ENCODE measurements around the gene APMAP.

APMAP gene, protein sequence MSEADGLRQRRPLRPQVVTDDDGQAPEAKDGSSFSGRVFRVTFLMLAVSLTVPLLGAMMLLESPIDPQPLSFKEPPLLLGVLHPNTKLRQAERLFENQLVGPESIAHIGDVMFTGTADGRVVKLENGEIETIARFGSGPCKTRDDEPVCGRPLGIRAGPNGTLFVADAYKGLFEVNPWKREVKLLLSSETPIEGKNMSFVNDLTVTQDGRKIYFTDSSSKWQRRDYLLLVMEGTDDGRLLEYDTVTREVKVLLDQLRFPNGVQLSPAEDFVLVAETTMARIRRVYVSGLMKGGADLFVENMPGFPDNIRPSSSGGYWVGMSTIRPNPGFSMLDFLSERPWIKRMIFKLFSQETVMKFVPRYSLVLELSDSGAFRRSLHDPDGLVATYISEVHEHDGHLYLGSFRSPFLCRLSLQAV

DNA sequence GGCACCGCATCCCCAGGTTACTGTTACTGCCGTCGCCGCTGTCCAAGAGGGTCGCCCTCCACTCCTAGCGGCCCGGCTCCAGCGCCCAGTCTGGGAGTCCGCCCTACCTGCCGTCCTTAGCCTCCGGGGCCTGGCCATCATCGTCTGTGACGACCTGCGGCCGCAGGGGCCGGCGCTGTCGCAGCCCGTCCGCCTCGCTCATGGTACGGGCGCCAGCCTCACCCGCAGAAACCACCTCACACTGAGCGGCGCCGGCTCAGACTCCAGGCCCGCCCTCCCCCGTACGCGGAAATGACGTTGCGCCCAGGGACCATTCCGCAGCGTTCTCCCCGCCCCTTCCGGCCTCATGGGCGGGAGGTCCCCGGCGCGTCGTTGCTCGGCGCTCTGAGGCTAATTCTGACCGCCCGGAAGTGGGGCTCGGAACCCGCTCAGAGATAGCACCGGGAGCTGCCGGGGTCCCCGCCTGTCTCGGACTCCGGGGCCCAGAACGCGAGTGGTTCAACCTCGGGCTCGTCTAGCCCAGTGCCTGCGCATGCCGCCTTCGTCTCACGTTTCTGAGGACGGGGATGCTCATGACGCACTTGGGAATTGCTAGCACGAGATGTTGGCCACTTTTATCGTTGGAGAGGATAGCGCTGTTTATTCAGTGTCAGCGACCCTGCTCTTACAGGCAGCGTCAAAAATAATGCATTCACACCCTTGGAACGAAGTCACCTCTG, at the start of gene APMAP:
Gene APMAP (minus strand): TSS at position 265 of the 719 bp plus-strand sequence. CDS start 63 bp downstream, at position 202.
- peak; percentile 96 to 97 for ATAC-seq

DNA sequence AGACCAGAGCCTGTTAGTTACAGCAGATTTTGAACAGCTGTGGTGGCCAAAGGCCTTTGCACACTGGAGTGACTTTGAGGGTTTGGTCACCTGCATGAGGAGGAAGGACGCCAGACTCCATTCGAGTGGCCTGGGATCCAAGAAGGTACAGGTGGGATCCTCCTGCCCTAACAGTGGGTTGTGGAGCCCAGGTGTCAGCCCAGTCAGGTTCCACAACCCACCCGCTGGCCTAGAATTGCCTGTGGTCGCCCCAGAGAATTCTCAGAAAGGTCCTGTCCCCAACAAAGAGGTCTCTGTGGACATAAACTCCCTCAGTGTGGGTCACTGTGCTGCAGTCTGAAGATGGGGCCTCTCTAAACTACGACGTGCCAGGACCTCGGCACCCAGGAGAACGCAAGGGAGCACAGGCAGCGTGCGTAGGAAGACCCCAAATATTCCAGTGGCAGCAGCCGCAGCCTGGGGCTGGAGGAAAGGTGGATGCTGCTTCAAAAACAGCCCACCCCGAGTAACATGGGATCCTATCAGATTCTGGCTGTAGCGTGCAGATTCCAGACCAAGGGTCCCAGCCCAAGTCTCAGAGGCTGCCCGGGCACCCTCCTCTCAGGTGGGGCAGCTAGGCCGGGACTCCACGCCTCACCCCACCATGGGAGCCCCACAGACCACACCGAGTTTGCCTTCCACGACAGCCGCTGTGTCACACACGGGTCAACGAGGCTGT, 49.4 kb upstream of the APMAP start:
- ATAC-seq, result no peak

DNA sequence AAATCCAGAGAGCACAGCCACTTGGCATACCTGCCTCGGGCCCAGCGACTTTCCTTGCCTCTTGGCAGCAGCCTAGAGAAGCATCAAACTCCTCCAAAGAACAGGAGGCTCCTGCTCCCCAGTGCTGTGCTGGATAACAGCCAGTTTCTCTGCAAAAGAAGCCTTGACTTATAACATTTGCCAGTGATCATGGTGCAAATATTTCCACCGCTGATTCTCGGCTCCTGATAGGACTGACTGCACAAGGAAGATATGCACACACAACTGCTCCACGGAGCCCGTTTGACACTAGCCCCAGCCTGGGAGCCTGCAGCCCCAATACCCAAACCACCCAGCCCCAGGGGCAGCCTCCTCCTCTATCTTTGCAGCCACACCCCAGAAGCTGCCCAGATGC, 47.9 kb upstream of the APMAP start:
- no peak for ATAC-seq

DNA sequence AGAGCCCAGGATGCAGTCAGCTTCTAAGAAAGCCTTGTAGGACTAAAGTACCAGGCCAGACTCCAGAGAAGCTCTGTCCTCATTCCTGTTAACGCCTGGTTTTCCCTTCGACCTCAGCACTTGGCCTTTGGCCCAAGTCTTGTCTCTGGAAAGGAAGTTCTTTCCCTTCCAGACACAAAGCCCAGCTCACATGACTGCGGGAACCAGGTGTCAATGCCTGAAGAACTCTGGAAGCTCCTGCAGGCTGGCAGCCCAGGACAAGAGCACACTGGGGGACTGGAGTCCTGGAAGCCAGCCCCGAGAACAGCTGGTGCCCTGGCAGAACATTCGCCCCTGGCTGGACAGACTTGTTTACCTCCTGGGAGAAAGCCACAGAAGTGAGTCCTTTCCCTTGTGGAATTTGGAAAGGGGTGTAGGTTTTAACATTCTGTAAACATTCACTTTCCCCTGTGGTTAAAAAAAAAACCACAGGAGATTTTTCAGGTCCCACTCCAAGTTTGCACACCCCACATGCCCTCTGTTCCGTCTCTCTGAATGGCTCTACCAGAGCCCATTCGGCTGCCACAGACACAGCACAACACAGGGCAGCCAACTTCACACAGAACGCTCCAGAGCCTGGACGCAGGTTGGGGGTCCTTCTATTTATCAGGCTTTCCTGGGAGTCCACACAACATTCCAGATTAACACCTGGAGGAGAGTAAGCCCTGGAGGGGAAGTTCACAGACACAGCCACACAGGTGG, 47.3 kb upstream of the APMAP start:
- no peak for ATAC-seq

DNA sequence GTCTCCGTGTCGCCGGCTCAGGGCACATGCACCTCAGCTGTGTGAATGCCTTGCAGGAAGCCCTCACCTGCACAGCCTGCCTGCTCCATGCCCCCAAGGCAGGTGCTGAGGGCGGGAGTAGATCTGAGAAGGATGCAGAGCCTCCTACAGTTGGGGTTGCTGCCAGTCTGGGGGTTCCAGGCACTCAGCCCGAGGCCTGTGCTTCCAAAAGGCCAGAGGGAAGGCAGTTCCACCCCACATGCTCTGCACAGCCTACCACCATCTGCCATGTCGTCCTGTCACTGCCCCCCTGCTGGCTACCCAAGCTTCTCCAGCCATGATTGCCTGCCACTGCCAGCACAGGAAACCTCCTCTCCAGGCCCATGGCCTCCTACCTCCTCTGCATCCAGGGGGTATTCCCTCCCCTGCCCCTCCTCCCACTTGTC, 46.1 kb upstream of the APMAP start:
- no peak for ATAC-seq

DNA sequence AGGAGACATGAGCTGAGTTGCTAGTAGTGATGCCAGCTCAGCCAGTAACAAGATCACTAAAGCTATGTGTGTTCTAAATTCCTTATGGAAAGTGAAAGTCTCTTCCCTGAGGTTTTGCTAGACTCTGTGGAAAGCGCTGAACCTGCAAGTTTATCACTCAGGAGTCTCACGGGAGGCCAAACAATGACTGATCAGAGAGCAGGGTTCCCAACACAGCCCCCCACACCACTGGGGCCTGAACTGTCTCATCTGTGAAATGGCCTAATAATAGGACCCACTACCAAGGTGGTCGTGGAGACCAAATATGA, 45.5 kb upstream of the APMAP start:
- ATAC-seq, result peak in 1 of 2 donors; percentile 31

DNA sequence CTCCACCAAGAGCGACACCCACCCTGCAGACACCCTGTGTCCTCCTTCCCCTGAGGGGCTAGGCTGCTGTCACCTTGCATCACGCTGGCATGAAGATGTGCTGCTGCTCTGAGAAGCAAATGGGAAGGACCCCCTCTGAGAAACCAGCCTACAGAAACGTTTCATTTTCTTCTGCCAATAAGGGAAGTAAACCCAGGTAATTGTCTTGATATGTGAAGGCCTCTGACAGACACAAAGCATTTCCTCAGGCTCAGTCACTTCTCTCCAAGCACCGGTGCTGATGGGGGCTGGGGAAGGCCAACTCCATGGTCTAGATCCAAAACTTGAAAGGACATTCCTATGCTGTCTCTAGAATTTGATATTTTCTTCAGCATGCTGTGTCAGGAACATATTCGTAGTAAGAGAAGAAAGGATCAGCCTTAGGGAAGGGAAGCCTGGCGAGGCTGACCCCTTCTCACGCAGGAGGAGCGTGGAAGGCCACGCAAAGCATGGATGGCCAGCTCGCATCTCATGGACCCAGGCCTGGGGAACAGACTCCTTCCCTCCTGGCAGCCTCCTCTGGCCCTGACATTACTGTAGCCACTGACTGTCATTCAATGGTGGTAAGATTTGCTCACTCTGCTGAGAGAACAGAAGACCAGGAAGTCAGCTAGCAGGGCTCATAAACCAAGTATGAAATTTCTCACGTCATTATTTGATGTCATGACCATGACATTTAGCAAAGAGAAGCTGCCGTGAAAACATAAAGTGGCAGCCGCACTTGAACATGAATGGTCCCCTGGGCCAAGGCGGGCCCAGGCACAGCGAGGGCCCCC, 44.9 kb upstream of the APMAP start:
- ATAC-seq, result peak in 1 of 2 donors; percentile 25

DNA sequence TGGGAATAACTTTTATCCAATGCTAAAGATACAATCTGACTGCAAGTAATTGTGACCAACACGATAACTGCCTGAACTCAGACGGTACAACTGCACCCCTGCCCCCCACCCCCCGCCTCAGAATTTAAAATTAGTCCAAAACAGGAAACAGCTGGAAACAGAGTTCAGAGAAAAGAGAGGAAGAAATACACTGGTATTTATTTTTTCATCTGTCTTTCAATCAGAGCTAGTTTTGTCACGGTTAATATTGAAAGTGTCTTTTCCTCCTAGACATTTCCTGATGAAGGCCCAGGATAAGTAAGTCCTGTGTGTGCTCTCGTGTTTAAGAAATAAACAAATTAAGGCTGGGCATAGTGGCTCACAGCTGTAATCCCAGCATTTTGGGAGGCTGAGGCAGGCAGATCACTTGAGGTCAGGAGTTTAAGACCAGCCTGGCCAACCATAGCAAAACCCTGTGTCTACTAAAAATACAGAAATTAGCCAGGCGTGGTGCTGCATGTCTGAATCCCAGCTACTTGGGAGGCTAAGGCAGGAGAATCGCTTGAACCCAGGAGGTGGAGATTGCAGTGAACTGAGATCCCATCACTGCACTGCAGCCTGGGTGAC, 43.9 kb upstream of the APMAP start:
- no peak for ATAC-seq

DNA sequence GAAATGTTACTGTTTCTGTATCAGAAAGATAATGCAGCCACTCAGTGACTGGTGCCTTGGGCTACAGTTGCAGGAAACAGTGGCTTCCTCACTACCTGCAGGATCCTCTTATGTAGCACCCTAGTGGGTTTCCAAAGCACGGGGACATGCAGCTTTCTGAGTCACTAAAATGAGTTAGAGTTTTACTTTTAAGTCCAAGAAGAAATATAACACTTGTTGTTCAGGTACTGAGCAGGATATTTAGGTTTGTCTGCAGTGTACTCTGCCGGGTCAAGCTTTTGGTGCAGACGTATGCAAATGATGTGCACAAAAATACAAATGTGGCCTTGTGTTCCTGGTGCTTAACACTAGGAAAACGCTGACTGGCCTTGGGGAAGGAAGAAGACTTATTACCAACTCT, 43.4 kb upstream of the APMAP start:
- peak in 1 of 2 donors; percentile 49 for ATAC-seq

DNA sequence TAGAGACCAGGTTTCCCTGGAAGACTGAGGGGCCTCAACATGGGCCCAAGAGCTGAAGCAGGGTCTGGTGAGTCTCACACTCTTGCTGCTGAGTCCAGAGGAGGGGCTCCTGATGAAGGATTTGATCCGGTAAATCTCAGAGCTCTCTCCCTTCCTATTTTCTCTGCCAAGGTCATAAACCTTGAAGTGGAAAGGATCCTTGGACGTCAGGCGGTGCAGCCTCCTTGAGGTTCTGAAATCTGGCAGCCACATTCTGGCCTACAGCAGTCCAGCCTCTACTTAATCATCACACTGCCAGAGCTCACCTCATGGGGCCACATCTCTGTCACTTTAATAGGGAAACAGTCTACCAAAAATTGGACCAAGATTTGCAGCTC, 41.4 kb upstream of the APMAP start:
- no peak for ATAC-seq

DNA sequence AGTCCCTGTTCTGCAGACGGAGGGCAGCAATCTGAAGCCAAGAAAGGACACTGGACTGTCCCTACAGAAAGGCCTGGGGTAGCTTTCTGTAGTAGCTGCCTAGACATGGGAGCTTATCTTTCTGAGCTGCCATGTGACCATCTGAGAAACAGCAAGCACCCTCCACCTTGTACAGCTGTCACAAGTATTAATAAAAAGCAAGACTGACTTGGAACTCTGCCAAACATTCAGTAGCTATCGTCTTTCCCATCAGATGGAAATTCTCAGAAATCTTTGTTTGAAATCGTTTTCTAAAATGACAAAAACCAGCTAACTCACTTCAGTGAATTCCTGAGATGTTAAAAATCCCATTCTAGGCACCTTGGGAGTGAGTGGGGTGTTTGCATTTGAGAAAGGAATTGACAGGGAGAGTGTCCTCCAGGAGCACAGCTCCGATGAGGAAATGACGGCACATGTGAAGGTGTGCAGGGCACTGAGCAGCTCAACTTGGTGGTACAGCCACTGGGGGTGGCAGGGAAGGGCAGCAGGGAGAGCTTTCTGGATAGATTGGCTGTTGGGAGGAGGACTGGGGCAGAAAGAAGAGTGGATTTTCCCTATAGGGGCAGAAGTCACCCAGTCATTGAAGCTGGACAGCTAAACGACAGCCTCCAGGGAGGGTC, 40.8 kb upstream of the APMAP start:
- no peak for ATAC-seq

DNA sequence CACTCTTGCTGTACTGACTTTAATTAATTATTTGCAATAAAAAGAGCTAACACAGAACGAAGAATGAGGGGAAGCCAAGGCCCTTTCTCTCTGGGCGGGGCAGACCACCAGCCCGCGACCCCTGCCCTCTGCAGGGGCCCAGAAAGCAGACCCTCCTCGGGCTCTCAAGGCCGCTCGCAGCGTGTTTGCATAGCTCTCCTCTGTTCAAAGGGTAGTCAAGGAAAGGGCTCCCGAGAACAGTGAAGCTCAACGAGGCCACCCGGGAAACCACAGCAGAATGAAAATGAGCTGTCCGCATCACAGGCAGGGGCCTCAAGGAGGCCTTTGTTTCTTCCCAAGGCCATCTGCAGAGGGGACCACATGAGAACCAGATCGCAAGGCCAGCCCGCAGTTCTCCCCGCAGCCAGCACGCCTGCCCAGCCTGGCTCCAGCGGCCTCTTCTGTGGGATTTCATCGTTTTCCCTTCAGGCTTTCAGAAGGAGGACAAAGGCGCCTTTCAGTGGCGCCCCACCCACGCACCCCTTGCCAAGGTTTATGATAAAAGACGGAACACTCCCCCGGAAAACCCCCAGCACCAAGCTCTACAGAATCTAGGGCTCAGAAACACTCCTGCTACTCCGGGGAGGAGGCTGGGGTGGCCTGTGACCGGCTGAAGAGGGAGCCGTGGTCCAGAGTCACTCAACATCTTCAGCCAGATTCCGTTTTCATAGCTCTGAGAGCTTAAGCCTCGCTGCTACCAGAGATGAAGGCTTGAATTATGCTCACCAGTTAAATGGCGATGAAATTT, 40.1 kb upstream of the APMAP start:
- no peak for ATAC-seq

DNA sequence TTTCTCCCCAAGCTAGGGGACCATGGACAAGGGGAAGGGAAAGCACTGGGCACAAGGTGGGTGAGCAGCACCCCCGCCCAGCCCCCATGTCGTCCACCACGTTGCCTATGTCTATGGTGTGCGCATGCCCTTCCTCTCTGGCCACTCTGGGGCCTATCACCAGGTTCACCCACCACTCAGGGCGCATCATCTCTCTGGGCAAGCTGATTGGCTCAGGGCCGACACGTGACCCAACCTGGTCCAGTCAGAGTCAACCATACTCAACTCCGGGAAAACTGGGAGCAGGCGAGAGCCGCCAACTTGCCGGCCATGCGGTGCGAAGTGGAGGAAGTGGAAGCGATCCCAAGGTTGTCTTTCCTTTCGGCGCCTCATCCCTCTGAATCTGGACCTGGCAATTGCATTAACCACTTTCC, 39.5 kb upstream of the APMAP start:
- no peak for ATAC-seq

DNA sequence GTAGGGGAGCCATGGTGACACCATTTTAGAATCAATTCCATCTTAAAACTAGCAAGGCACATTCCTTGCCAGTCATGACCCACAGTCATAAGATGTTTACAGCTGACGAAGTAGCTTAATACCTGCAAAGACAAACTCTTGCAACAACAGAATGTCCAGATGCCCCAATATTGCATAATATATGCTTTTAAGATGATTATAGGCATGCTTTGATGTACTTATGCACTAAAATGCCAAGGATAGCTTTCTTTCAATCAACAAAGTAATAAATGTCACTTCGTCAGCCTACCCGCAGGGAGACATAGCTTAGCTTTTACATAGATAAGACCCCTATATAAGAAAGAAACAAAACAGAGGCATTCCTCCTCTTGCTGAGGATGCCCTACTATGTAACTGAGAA, 38.7 kb upstream of the APMAP start:
- no peak for ATAC-seq

DNA sequence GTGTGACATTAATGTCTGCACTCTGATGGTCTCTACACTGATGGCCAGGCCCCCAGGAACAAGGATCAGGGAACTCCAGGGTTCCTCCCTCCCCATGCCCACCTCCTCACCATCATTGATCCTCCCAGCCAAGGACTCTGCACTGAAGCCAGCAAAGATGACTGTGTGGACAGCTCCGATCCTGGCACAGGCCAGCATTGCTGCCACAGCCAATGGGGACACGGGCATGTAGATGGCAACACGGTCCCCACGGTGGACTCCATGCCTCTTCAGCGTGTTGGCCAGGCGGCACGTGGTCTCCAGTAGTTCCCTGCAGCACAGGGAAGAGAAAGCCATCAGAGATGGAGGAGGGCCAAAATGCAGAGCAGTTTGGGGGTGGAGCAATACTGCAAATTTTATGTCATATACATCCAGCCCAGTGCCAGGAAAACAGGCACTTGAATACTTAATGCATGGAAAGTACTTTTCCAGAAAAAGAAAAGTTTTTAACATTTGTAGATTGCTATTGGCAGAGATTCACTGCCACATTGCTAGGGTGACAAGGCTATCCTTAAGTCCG, 38.2 kb upstream of the APMAP start:
- ATAC-seq, result no peak

DNA sequence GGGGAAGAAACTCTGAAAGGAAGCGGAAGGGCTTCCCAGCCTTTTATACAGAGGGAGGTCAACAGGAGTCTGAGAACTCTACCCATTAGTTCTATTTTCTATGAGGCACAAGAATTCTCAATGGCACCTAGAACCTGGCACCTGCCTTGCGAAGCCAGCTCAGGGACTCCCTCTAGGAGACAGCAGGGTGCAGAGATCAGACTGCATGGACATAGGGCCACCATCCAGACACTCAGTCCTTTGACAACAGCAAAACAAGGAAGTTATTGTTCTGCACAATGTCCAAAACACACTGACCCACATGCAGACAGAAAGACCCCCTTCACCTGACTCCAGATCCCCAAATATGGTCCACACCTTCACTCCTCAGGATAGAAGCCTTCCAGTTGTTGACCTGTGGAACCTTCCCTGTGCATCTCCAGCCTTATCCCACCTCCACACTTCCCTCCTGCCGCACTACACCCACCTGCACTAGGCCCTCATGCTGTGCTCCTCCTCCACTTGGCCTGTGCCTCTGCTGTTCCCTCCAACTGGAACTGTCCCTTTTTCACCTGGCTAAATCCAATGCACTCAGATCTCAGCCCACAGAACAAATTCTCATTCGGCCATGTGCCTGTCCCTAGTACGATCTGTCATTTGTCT, 37.6 kb upstream of the APMAP start:
- no peak for ATAC-seq

DNA sequence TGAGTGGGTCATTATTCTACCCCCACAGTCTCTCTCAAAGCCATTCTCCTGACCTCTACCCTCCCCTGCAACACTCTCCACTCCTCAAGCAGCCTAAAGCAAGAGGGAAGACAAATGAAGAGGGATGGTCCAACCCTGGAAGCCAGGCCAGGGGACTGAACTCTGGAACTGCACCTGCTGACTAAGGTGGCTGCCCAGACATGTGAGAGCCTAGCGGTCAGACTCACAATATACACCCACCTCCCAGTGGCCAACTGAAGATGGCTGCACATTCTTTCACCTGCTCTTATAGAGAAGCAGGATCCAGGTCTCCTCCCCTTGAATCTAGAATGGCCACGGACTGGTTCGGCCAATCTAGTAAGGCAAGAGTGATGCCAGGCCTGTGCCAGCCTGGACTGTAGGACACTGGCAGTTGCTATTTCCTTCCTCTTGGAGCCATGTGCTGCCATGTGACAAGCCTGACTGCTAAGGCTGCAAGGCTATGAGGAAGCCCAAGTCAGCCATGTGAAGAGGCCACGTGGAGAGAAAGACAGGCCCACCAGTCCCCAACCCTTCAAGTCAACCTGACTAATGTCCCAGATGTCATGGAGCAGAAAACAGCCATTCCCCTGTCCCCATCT, 33.5 kb upstream of the APMAP start:
- no peak for ATAC-seq

DNA sequence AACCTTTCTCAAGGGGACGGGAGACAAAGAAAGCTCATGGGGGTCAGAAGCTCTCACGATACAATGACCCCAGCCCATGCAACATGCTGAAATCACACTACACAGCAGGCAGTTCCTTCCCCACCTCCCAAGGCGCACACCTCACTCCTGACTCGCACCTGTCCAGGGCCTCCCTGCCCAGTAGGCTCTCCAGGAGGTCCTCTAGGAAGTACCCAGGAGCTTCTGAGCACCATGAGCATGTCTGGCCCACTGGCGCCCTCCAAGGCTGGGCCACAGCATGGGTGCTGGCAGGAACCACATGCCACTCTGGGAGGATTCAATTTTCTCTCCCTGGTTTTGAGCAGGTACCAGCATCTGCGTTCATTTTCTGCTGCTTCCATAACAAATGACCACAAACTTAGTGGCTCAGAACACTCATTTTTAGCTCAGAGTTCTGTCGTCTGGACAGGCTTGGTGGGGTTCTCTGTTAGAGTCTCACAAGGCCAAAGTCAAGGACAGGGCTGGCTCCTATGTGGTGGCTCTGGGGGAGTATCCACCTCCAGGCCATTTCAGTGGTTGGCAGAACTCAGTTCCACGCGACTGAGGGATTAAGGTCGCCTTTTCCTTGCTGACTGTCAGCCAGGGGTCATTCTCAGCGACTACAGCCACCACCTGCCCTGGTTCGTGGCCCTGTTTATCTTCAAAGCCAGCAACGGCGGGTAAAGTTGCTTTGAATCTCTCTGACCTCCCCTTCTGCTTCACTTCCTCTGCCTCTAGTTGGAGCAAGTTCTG, 32.7 kb upstream of the APMAP start:
- ATAC-seq, result no peak
